BLaER1 (cell line): Measurements from ENCODE around the gene PTPRT.

Experiments
- H3K27ac ChIP-seq: shearing (Covaris generic); formaldehyde crosslinking; 2 replicates; pipeline ENCODE4 v1.8.1; 2022
- H3K27me3 ChIP-seq: shearing (Covaris generic); formaldehyde crosslinking; 2 replicates; pipeline ENCODE4 v1.8.1; 2022
- H3K36me3 ChIP-seq: shearing (Covaris generic); formaldehyde crosslinking; 2 replicates; pipeline ENCODE4 v1.8.1; 2022
- H3K4me1 ChIP-seq: shearing (Covaris generic); formaldehyde crosslinking; 2 replicates; pipeline ENCODE4 v1.8.1; 2022
- H3K4me2 ChIP-seq: shearing (Covaris generic); formaldehyde crosslinking; 2 replicates; pipeline ENCODE4 v1.8.1; 2022
- H3K4me3 ChIP-seq: shearing (Covaris generic); formaldehyde crosslinking; 2 replicates; pipeline ENCODE4 v1.8.1; 2022
- H3K9ac ChIP-seq: shearing (Covaris generic); formaldehyde crosslinking; 2 replicates; pipeline ENCODE4 v1.8.1; 2022
- H3K9me3 ChIP-seq: shearing (Covaris generic); formaldehyde crosslinking; 2 replicates; pipeline ENCODE4 v1.8.1; 2022
- H4K20me1 ChIP-seq: shearing (Covaris generic); formaldehyde crosslinking; 2 replicates; pipeline ENCODE4 v1.8.1; 2022
- Cebpa-rat ChIP-seq: shearing (Covaris generic); IDR thresholded peaks from 2 replicates; pipeline ENCODE4 v1.8.1; 2022

The PTPRT gene

DNA sequence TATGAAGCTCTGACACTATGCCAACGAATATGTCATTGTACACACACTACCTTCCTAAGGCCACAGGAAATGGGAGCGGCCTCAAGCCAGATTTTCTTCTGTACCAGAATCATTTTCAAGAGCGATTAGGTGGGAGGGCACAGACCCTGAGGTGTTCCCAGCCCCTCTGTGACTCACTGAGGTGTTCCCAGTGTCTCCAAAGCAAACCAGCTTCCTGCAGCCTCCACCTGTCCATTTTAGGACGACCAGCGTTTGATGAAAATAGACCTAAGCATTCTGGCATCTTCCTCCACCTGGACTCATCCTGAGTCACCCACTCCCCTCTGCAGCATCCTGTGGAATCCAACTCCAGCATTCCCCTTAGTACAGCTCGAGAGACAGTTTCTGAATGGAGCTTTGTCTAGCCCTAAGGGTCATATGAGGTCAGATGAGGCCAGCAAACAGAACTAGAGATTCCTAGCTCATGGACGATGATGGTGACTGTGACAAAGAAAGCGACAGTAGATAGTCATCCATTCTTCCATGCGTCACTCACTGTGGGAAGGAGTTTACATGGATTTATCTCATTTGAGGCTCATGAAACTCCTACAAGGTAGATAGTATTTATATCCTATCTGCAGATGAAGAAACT lies 203.4 kb downstream of the PTPRT start:
- H3K4me1 ChIP-seq = no peaks in the 10 kb centered on the region
- H3K27ac ChIP-seq = no peak overlapping the region
- H3K9ac ChIP-seq = no peak overlapping the region

DNA sequence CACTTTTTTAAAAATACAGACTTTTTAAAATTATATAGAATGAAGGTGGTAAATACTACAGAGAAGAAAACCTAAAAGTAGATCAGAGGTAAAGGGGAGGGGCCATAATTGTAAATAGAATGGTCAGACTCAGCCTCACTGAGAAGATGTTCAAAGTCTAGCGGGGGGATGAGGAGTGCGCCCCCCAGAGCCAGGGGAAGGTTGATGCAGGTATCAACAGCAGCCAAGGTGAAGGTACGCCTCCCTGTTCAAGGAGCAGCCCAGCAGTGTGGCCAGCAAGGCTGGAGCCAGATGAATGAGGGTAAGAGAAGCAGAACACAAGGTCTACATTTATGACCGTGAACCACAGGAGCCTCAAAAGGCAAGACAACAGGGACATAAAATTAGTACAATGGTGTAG lies 204.1 kb downstream of the PTPRT start:
- H3K4me1 ChIP-seq = no peaks in the 10 kb centered on the region
- no peaks in the 10 kb centered on the region for H3K9me3 ChIP-seq

More for the DNA sequence above, 203.4 kb downstream of the PTPRT start:
- no peak for TF ChIP-seq Cebpa-rat
- Histone ChIP-seq H3K9me3 (no peaks in the 10 kb centered on the region), H4K20me1 (no peaks in the 10 kb centered on the region), H3K27me3 (no peaks in the 10 kb centered on the region), H3K4me3 (no peak overlapping the region), H3K4me2 (no peak overlapping the region), H3K36me3 (no peaks in the 10 kb centered on the region)

GRCh38 chr20:42982218-42982617 lies 207.5 kb downstream of the PTPRT start:
- TF ChIP-seq Cebpa-rat = no peak
- Histone ChIP-seq H3K9me3 (no peaks in the 10 kb centered on the region), H3K36me3 (no peaks in the 10 kb centered on the region), H3K27me3 (no peaks in the 10 kb centered on the region), H3K4me2 (no peak overlapping the region), H3K4me3 (no peak overlapping the region), H3K4me1 (no peaks in the 10 kb centered on the region), H4K20me1 (no peaks in the 10 kb centered on the region), H3K9ac (no peak overlapping the region), H3K27ac (no peak overlapping the region)

More for the DNA sequence above, 204.1 kb downstream of the PTPRT start:
- Histone ChIP-seq H3K4me2 (no peak overlapping the region), H3K27ac (no peak overlapping the region), H3K27me3 (no peaks in the 10 kb centered on the region), H3K9ac (no peak overlapping the region), H3K36me3 (no peaks in the 10 kb centered on the region), H4K20me1 (no peaks in the 10 kb centered on the region), H3K4me3 (no peak overlapping the region)
- TF ChIP-seq Cebpa-rat = no peak

- H3K4me2 ChIP-seq = no peak overlapping the region
- H3K9me3 ChIP-seq = no peaks in the 10 kb centered on the region
- no peaks in the 10 kb centered on the region for H3K36me3 ChIP-seq
- no peak overlapping the region for H3K4me3 ChIP-seq
- no peak overlapping the region for H3K27ac ChIP-seq
- H3K9ac ChIP-seq = no peak overlapping the region
- H3K4me1 ChIP-seq = no peaks in the 10 kb centered on the region
- TF ChIP-seq Cebpa-rat = no peak
- no peaks in the 10 kb centered on the region for H3K27me3 ChIP-seq
- no peaks in the 10 kb centered on the region for H4K20me1 ChIP-seq
Measured at GRCh38 chr20:42981253-42981652, 208.5 kb downstream of the PTPRT start.

GRCh38 chr20:42979720-42980119 lies 210.0 kb downstream of the PTPRT start:
- Histone ChIP-seq H3K4me1 (no peaks in the 10 kb centered on the region), H3K4me2 (no peak overlapping the region), H4K20me1 (no peaks in the 10 kb centered on the region), H3K9me3 (no peaks in the 10 kb centered on the region), H3K4me3 (no peak overlapping the region), H3K9ac (no peak overlapping the region), H3K27ac (no peak overlapping the region), H3K36me3 (no peaks in the 10 kb centered on the region), H3K27me3 (no peaks in the 10 kb centered on the region)
- no peak for TF ChIP-seq Cebpa-rat

- no peak for TF ChIP-seq Cebpa-rat
- no peaks in the 10 kb centered on the region for H4K20me1 ChIP-seq
- no peaks in the 10 kb centered on the region for H3K36me3 ChIP-seq
- H3K9ac ChIP-seq = no peak overlapping the region
- no peaks in the 10 kb centered on the region for H3K9me3 ChIP-seq
- no peak overlapping the region for H3K27ac ChIP-seq
- no peaks in the 10 kb centered on the region for H3K27me3 ChIP-seq
- H3K4me2 ChIP-seq = no peak overlapping the region
- no peaks in the 10 kb centered on the region for H3K4me1 ChIP-seq
- H3K4me3 ChIP-seq = no peak overlapping the region
Measured at GRCh38 chr20:42978184-42978974, 211.3 kb downstream of the PTPRT start.

- no peaks in the 10 kb centered on the region for H3K36me3 ChIP-seq
- no peak overlapping the region for H3K9ac ChIP-seq
- TF ChIP-seq Cebpa-rat = no peak
- H3K27me3 ChIP-seq = no peaks in the 10 kb centered on the region
- H3K27ac ChIP-seq = no peak overlapping the region
- H3K9me3 ChIP-seq = no peaks in the 10 kb centered on the region
- H3K4me3 ChIP-seq = no peak overlapping the region
- H4K20me1 ChIP-seq = no peaks in the 10 kb centered on the region
- H3K4me1 ChIP-seq = no peaks in the 10 kb centered on the region
- H3K4me2 ChIP-seq = no peak overlapping the region
Measured at GRCh38 chr20:42975974-42976373, 213.7 kb downstream of the PTPRT start.

DNA sequence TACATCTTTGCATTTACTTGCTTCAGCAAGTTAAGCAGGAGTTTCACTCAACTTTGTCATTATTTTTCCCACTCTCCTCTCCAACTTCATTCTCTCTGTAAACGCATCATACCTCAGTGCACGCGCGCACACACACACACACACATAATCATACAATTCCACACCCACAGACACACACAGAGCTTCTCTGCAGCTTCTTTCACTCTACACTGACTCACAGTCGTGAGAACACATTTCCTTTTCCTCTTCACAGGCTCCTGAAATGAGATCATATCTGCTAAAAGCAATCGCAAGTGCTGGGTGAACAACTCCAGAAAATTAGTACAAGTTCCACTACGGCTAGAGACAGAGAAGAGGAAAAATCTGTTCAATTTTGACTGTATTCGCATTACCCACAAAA lies 215.4 kb downstream of the PTPRT start:
- no peak for TF ChIP-seq Cebpa-rat

DNA sequence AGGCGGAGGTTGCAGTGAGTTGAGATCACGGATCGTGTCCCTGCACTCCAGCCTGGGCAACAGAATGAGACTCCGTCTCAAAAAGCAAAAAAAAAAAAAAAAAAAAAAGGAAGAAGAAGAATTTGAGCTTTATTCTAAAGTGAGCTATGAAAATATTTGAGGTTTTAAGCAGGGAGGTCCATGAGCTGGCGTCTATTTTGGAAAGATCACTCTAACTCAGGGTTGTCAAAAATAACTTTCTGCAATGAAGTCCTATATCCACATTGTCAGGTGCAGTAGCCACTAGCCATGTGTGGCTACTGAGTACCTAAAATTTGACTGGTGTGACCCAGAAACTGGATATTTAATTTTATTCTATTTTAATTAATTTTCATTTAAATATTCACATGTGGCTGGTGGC lies 217.1 kb downstream of the PTPRT start:
- TF ChIP-seq Cebpa-rat = no peak
- no peaks in the 10 kb centered on the region for H3K36me3 ChIP-seq
- no peaks in the 10 kb centered on the region for H3K4me1 ChIP-seq
- H3K9ac ChIP-seq = no peak overlapping the region
- no peaks in the 10 kb centered on the region for H4K20me1 ChIP-seq
- H3K27ac ChIP-seq = no peak overlapping the region
- H3K9me3 ChIP-seq = peaks cover 5% of the 10 kb centered on the region; the same call in 1 of the 2 replicates
- H3K4me3 ChIP-seq = no peak overlapping the region
- no peak overlapping the region for H3K4me2 ChIP-seq
- H3K27me3 ChIP-seq = no peaks in the 10 kb centered on the region

More for the DNA sequence above, 215.4 kb downstream of the PTPRT start:
- H3K9ac ChIP-seq = no peak overlapping the region
- H3K4me3 ChIP-seq = no peak overlapping the region
- no peaks in the 10 kb centered on the region for H3K9me3 ChIP-seq
- H3K36me3 ChIP-seq = no peaks in the 10 kb centered on the region
- no peaks in the 10 kb centered on the region for H3K4me1 ChIP-seq
- H3K27me3 ChIP-seq = no peaks in the 10 kb centered on the region
- no peak overlapping the region for H3K27ac ChIP-seq
- H3K4me2 ChIP-seq = no peak overlapping the region
- H4K20me1 ChIP-seq = no peaks in the 10 kb centered on the region

DNA sequence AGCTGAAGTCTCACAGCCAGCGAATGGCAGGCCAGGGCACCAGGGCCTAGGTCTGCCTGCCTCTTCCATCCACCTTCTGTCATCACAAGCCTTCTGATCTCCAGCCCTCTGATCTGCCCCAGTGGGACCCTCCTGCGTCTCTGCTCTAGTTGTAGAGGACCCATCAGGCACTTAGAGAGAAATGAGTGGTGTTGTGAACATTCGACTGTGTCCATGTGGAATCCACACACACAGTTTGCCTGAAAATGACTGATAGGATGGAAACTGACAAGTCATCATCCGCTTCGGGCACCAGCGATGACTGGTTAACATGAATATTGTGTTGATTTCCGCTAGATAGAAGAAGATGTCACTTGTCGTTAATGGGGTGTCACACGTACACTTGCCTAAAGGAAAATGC lies 221.0 kb downstream of the PTPRT start:
- H3K4me3 ChIP-seq = no peak overlapping the region
- H3K4me1 ChIP-seq = peaks cover 16% of the 10 kb centered on the region

More for the DNA sequence above, 221.0 kb downstream of the PTPRT start:
- Histone ChIP-seq H3K27me3 (no peaks in the 10 kb centered on the region), H3K27ac (no peak overlapping the region), H3K9me3 (peaks cover 5% of the 10 kb centered on the region; the same call in 1 of the 2 replicates), H3K4me2 (no peak overlapping the region), H3K9ac (no peak overlapping the region), H3K36me3 (no peaks in the 10 kb centered on the region), H4K20me1 (no peaks in the 10 kb centered on the region)
- no peak for TF ChIP-seq Cebpa-rat
